DND-41 (cell line): ENCODE data around the gene MVK.

ENCODE experiments used
- EZH2 ChIP-seq: IDR thresholded peaks from 3 replicates; pipeline ENCODE4 v1.6.1; 2012; ENCODE audit warnings: borderline replicate concordance, low read depth, mild to moderate bottlenecking, moderate library complexity, low read length, inconsistent platforms; ENCODE audit not compliant: severe bottlenecking
- TF ChIP-seq, protein P1 (sequence below): IDR thresholded peaks from 2 replicates; pipeline ENCODE4 v1.5.1; 2012; ENCODE audit warnings: borderline replicate concordance, low read length, moderate library complexity, mild to moderate bottlenecking; ENCODE audit not compliant: poor library complexity, severe bottlenecking; ENCODE audit errors: extremely low read depth

DNA sequence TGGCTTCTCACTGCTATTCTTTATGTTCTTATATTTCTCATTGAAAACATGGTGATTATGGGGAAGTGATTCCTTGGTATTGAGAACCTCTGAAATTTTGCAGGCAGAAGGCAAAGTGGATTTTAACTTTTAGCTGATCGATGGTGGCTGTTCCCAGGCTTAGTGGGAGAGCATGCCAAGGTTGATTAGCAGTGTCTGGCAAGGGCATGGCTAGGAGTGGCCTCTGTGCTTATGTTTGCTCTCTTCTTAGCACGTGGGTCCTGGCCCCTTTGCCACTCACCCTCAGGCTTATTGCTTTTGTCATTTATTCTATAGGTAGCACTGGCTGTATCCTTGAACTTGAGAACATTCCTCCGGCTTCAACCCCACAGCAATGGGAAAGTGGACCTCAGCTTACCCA, 2.1 kb downstream of the MVK start:
- TF ChIP-seq, protein P1, sequence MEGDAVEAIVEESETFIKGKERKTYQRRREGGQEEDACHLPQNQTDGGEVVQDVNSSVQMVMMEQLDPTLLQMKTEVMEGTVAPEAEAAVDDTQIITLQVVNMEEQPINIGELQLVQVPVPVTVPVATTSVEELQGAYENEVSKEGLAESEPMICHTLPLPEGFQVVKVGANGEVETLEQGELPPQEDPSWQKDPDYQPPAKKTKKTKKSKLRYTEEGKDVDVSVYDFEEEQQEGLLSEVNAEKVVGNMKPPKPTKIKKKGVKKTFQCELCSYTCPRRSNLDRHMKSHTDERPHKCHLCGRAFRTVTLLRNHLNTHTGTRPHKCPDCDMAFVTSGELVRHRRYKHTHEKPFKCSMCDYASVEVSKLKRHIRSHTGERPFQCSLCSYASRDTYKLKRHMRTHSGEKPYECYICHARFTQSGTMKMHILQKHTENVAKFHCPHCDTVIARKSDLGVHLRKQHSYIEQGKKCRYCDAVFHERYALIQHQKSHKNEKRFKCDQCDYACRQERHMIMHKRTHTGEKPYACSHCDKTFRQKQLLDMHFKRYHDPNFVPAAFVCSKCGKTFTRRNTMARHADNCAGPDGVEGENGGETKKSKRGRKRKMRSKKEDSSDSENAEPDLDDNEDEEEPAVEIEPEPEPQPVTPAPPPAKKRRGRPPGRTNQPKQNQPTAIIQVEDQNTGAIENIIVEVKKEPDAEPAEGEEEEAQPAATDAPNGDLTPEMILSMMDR = no peak
- TF ChIP-seq EZH2 = no peak
